COR-L47 (cell line): ENCODE results near the gene KNG1.
"Not testable (repeated sequence)": the region's sequence is repeated elsewhere in the genome, so short reads cannot be mapped to it uniquely, and the experiment has no call there.

Experiments used
- DNase-seq: peaks from one replicate; lab custom pipeline; 2025; lab: John Stamatoyannopoulos, UW

The KNG1 gene

DNA sequence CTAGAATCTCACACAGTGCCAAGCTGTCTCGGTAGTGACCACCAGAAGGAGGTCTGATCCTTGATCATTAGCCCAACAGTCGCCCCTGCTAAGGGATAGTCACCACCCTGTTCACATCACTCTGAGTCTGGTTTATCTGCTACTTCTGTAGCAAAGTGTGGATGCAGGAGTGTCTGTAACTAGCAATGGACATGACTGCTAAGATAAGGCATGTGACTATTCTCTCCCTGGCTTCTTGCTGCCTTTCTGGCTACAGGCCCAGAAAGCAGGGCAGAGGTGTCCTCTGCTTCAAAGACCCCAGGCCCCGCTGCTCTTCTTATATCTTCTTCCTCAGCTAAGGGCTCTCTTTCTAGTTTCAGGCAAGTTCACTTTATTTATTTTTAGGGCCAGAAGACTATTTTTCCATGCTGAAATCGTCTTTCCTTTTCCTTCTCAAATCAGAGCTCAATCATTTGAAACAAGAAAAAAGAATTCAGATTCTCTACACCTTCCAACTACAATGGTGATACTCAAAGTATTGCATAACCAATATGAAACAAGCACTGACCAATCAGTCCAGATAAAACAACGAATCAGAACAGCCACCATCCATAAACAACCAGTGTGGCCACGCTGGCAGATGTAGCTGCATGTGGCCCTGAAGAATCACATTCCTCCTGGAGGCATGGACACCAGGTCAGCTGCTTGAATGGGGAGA lies 8.0 kb upstream of the KNG1 start:
- no peak for DNase-seq

DNA sequence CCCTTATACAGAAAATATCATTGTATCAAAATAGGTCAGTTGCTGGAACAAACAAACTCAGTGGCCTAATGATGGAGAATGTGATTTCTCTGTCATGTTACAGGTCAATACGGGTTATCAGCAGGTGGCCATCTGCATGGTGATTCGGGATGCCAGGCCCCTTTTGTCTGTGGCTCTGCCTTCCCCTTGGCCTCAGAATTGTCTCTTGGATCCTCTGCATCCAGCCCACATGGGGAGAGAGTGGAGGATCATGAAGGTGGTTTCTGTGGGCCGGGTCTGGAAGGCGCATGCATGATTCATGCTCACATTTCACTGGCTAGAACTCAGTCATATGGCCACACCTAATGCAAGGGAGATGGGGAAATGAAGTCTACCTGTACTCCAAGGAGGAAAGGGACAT lies 6.5 kb upstream of the KNG1 start:
- not testable (repeated sequence) for DNase-seq

DNA sequence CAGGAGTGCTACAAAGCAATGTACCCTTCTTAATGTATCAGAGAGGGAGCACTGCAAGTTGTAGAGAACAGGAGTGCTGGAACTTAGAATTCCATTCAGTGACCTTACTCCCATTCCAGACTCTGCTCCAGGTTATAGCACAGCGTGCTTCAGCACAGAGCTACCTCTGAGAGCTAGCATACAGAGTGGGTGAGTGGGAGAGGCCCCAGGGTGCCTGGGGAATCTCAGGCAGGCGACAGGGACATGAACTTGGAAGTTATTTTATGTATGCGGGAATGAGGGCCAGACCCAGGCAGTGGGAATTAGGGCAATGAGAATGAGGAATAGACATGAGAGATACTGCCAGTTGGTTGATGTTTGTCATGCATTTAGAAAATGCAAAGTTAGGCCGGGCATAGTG lies 3.7 kb upstream of the KNG1 start:
- DNase-seq, result no peak

DNA sequence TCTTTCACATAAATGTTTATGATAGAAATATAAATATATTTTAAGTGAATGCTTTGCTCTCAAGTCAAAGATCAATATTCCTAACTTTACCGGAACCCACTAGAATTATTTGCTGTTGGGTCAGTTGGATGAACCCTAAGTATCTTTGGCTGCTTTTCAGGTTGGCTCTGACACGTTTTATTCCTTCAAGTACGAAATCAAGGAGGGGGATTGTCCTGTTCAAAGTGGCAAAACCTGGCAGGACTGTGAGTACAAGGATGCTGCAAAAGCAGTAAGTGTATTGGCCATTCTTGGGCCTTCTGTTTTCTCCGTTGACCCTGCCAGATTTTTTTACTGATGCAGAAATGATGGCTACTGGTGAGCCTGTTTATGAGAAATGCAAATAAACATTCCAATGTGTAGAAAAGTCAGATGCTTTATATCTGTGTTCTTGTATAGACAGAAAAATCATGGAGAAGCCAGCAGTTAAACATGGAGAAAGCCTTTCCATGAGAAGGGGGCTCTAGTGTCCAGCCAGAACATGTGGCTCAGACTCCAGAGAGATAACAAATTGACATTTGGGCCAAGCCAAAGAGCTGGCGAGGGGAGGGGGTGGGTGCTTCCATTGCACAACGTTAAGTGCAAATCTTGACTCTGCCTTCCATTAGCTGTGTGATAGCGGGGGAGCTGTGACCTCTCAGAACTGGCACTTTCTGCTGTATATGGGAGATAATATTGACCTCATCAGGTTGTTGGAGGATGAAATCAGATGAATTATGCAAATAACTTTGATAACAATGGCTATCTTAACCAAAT lies 3.0 kb downstream of the KNG1 start:
- no peak for DNase-seq

DNA sequence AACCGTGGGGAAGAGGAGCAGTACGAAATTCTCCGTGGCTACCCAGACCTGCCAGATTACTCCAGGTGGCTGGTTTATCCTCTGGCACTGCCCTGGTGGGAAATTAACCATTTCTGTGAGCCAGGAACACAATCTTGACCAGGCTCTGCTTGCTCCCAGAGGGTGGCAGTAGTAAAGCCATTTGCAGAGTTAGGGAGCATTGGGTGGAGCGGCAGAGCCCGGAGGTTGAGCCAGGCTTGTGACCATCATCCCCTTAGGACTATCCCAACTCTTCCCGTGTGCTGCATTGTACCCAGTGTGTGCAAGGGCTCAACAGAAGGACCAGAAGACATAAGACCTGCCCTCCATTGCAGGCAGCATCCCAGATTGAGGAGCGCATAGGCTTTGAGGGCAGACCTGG lies 5.3 kb downstream of the KNG1 start:
- DNase-seq, result no peak

DNA sequence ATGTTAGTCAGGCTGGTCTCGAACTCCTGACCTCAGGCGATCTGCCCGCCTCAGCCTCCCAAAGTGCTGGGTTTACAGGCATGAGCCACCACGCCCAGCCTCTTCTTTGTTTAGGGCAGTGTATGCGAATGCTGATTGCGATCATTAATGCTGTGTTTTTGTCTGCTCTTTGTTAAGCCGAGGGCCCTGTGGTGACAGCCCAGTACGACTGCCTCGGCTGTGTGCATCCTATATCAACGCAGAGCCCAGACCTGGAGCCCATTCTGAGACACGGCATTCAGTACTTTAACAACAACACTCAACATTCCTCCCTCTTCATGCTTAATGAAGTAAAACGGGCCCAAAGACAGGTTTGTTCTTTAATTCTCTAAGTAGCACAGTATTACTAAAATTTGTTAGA lies 7.8 kb downstream of the KNG1 start:
- no peak for DNase-seq

DNA sequence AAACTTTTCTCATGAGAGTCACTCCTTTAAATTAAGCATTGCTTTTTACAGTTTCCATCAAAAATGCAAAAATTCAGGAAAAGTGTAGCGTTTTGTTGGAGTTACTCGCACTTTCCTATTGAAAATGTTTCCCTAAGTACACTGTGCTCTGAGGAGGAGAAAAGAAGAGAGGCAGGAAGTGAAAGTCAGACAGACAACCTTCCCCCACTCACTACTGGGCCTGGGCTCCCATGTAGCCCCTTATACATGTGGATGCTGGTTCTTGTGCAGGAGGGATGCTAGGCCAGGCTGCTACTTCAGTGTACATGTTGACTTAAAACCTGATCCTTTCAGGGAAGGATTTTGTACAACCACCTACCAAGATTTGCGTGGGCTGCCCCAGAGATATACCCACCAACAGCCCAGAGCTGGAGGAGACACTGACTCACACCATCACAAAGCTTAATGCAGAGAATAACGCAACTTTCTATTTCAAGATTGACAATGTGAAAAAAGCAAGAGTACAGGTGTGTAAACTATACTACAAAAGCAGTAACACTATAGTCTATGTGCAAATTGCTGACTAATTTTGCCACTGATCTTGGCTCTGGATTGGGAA lies 15.1 kb downstream of the KNG1 start:
- no peak for DNase-seq

DNA sequence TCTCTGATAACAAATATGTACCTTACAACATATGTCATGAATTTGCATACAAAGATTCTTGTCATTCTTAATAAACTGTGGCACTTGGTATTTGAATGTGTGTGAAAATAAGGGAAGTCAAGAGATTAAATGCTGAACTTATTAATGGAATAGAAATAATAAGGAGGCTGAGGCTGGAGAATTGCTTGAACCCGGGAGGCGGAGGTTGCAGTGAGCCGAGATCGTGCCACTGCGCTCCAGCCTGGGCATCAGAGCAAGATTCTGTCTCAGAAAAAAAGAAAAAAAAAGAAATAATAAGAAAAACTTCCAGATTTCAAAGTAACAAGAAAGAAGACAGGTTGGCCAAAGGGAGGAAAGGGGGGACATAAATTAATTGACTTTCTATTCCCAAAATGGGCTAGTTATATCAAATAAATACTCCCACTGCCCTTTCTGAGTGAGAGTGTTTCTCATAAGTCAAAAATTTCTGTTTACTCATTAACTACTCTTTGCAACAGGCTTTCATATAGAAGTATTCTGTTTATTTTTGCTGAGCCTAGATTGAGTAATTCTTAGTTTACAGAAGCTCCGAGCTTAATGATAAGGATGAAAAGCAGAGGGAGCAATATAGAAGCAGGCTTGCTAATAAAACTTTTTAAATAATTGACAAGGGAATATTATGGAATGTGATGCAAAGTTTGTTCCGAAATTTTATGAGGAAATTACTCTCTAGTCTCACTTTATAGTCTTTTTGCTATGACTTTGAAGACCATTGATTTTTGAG lies 25.6 kb downstream of the KNG1 start:
- no peak for DNase-seq

DNA sequence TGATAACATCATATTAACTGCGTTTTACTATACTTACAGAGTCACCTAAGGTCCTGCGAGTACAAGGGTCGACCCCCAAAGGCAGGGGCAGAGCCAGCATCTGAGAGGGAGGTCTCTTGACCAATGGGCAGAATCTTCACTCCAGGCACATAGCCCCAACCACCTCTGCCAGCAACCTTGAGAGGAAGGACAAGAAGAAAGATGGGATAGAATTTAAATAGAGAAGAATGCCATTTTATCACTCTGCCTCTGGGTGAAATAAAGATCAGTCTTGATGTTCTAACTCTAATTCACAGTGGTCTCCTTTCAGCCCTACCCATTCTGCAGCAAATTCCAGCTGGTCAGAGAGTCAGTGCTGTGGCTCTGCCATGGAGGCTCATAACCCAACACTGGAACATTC lies 26.5 kb downstream of the KNG1 start:
- DNase-seq, result no peak

DNA sequence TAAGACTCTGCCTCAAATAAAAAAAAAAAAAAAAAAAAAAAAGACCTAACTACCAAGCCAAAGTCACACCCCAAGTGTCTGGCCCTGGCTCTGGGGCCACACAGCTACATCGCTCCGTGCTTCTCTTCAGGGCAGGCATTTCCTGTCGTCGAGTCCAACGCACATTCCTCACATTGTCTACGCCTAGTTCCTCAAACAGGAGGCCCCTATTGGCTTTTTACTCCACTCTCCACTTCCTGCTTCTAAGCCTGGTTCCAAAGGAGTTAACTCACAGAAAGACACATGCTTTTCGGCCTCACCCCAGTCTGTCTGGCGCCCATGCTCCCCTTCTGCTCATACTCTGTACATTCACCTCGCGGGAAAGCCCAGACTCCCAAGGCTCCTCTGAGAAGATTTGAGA lies 28.8 kb downstream of the KNG1 start:
- DNase-seq, result no peak

DNA sequence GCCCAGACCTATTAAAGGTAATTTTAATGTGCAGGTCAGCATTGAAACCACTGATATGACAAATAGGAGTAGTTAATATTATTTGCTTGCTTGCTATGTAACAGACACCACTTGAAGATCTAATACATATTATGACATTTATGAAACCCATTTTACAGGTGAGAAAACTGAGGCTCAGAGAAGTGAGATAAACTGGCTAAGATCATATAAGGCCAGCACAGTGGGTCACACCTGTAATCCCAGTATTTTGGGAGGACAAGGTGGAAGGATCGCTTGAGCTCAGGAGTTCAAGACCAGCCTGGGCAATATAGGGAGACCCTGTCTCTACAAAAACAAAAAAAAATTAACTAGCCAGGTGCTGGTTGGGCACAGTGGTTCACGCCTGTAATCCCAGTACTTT lies 33.2 kb downstream of the KNG1 start:
- DNase-seq, result no peak

DNA sequence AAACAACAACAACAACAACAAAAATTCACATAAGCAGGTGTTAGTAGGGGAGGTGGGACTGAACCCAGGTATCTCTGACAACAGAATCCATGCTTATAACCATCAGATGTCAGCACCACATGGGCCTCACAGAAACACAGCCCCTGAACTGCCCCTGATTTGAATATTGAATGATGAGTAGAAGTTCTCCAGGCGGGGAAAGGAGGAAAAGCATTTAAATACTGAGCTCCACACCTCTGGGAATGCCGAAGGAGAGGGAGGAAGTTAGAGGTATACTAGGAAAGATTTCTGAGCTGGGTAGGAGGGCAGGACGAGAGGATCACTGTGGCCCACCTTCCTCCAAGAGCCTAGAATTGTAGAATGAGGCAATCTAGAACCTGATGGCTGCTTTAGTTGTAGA lies 34.3 kb downstream of the KNG1 start:
- no peak for DNase-seq

DNA sequence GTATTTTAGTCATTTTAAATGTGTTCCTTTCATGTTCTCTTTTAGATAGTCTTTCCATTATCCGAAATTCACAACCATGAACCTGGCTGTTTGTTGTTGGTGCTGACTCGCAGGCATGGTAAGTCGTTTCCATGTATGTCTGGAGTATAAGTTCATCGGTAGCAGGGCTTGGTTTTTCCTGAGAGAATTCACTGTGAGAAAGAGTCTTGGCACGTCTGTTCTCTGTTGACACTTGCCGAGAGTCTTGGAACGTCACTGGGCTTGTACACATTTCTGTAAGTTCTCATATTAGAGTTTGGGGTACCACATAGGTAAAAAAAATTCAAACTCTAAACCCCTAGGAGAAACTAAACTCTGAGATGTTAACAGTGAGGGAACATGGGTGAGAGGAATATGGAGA lies 36.8 kb downstream of the KNG1 start:
- DNase-seq, result no peak

DNA sequence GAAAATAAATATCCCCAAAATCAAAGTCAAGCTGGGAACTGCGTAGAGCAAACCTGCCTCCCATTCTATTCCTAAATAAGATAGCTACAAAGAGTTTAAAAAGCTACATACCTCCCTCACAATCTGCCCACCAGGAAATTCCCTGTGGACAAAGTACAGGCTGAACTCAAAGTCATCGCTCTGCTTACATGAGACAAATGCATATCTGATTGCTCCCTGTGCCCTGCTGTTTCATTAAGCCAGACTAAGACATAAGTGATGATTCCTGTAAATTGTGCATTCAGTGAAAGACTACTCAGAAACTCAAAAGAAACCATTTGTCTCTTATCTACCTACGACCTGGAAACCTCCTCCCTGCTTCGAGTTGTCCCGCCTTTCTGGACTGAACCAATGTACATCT lies 37.7 kb downstream of the KNG1 start:
- no peak for DNase-seq

DNA sequence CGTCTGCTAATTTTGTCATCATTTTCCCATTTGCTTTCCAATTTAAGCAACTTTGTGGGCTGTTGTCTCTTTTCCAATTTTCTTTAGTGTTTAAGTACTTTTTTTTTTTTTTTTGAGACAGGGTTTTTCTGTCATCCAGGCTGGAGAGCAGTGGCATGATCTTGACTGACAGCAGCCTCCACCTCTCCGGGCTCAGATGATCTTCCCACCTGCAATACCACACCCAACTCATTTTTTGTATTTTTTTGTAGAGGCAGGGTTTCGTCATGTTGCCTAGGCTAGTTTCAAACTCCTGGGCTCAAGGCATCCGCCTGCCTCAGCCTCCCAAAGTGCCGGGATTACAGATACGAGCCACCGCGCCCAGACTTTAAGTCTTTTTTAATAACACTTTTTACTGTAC lies 40.1 kb downstream of the KNG1 start:
- DNase-seq, result no peak

DNA sequence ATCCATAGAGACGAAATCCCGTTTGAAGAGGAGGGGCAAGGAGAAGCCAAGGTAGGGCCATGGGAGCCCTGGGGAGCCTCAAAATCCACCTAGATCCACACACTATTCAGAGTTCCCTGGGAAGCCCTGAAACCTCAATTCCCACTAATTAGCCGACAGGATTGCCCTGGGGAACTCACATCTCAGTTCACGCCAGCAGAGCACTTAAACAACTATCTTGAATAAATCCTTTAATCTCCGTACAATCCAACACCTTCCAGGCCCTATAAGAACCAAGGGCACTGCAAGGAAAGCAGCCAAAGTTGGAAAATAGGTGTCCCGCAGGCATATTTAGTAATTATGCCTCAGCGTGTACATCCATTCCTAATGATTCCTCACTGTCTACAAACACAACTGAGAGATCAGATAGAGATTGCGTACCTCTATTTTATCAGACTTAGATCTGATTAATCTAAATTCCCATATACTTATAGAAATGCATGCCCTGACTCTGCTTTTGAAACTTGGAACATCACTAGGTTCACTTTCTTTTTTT lies 40.6 kb downstream of the KNG1 start:
- no peak for DNase-seq

DNA sequence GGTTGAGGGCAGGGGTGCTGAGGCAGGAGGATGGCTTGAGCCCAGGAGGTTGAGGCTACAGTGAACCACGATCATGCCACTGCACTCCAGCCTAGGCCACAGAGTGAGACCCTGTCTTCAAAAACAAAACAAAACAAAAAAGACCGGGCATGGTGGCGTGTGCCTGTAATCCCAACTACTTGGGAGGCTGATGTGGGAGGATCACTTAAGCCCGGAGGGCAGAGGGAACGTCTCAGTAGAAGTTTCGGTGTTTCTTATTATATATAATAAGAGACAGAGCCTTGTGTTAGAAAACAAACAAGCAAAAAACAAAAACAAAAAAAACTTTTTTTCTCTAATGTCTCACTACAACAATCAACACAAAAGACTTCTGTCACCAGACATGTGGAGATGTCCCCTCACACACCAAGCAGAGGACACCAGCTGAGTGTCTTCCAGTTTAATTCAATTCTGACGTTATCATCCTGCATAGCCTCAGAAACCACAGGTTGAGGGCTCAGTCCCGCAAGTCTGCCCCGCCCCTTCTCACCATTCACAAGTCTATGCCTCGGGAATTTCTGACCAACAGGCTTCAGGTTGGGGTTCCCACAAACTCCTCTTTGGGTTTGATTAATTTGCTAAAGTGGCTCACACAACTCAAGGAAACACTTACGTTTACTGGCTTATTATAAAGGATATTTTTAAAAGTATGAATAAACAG lies 42.2 kb downstream of the KNG1 start:
- DNase-seq, result no peak

DNA sequence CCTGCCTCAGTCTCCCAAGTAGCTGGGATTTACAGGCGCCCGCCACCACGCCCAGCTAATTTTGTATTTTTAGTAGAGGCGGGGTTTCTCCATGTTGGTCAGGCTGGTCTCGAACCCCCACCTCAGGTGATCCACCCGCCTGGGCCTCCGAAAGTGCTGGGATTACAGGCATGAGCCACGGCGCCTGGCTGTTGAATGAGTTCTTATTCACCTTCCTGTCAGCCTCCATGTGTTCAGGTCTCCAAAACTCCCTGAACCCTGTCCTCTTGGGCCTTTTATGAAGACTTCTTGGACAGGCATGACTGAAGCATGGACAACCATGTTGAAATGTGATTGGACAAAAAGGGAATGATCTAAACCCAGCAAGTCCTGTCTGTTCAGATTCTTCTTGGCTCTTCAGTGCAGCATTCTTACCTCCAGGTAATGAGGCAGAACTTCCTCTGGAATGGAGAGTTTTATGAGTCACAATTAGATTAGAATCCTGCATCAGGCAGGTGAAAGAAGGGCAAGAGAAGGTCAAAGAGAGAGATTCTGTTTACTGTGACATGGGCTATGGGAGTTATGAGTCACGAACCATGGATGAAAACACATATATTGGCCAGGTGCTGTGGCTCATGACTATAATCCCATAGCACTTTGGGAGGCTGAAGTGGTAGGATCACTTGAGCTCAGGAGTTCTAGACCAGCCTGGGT lies 43.1 kb downstream of the KNG1 start:
- no peak for DNase-seq

DNA sequence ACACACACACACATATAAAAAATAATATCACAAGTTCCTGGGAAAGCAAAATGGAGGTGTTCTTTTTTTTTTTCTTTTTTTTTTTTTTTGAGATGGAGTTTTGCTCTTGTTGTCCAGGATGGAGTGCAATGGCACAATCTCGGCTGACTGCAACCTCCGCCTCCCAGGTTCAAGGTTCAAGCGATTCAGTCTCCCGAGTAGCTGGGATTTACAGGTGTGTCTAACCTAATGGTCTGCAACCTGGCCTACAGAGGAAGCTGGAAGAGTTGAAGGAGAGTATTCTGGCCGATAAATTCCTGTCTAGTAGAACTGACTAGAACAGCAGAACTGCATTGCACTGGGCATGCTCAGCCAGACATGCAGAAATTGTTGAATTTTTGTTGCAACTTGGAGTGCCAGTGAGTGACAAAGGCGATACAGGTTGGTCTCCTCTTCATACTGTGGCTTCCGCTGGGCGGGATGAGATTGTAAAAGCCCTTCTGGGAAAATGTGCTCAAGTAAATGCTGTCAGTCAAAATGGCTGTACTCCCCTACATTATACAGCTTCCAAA lies 43.8 kb downstream of the KNG1 start:
- no peak for DNase-seq

DNA sequence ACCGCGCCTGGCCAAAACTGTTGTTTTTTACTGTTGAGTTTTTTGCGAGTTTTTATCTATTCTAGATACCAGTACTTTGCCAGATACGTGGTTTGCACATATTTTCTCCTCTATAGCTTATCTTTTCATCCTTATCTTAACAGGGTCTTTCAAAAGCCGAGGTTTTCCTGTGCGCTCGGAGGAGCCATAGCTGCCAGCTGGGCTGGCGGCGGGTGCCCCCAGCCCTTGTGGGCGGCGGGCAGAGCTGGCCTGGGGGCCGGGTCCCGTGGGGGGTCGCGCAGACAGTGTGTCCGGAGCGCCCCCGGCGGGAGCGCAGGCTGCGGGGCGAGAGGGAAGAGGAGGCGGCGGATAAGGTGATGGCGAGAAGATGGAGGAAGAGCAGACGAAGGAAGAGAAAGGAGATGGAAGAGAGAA lies 55.1 kb downstream of the KNG1 start:
- DNase-seq, result no peak
